K562 (cell line): Measurements from ENCODE around the gene TEAD3. TPM values are rescaled to one million over a fixed set of nuclear protein-coding genes. Genes with fewer than 3 reads are reported as not detected.

Experiments used
- ATAC-seq: fragments of 200-7000 bp; cut with Tn5 transposase; 3 replicates; pipeline ENCODE4 v1.9.1; 2020; ENCODE audit warnings: moderate library complexity
- BruUV-seq: library from RNA; stranded (reverse); fragments of 400-500 nt; replicated peaks from 2 replicates; lab custom pipeline; 2021; lab: Mats Ljungman, UMichigan
- CTCF ChIA-PET: fragments of 300-600 bp; formaldehyde crosslinking; extraction: SDS; loops from one replicate; lab custom pipeline; 2021; ENCODE audit warnings: low intra/inter-chr PET ratio; lab: Yijun Ruan, JAX
- POLR2A ChIA-PET: fragments of 300-600, 350-650 bp; sonication (Branson Sonifier 250); formaldehyde crosslinking; extraction: SDS; loops from one replicate; lab custom pipeline; 2021; ENCODE audit warnings: antibody characterized with exemption, inconsistent platforms; lab: Yijun Ruan, JAX
- DNase-seq, 4 experiments: peaks; one replicate each; pipeline versions ENCODE4 v3.0.0 to v3.0.0-alpha.2; 2011 to 2018; ENCODE audit warnings: low spot score in 3 of 4, mixed read lengths in 3 of 4; ENCODE audit errors: extremely low read depth in 1 of 4
- FAIRE-seq: peaks from 2 replicates; lab custom pipeline; 2011; peaks lifted over from hg19 to GRCh38; lab: Jason Lieb, UNC
- H2AFZ ChIP-seq: 2 replicates; pipeline ENCODE4 v1.6.0; 2011; ENCODE audit warnings: low read depth, low read length, control low read depth, inconsistent platforms
- H3K27ac ChIP-seq: fragments of 200-600 bp; 3 replicates; pipeline ENCODE4 v1.8.0; 2011; ENCODE audit warnings: low read depth, mild to moderate bottlenecking, control low read depth, inconsistent platforms, low read length, moderate library complexity, mixed read lengths; ENCODE audit errors: extremely low read depth
- H3K27me3 ChIP-seq, 2 experiments: fragments of 300-600 bp in 1 of 2; 2 replicates in 1 of 2; 3 replicates in 1 of 2; pipeline versions ENCODE4 v1.6.0 to v1.8.0; 2011; ENCODE audit warnings: inconsistent platforms in 2 of 2, low read length in 2 of 2, mild to moderate bottlenecking in 1 of 2, mixed read lengths in 1 of 2, moderate library complexity in 1 of 2; ENCODE audit not compliant: control insufficient read depth in 2 of 2, insufficient read depth in 2 of 2
- H3K36me3 ChIP-seq: fragments of 300-600 bp; 3 replicates; pipeline ENCODE4 v1.8.0; 2011; ENCODE audit warnings: mild to moderate bottlenecking, low read length, inconsistent platforms; ENCODE audit not compliant: control insufficient read depth, insufficient read depth
- H3K4me1 ChIP-seq, 2 experiments: fragments of 200-600 bp in 1 of 2; replicated peaks in 1 of 2; 2 replicates in 1 of 2; 3 replicates in 1 of 2; pipeline versions ENCODE4 v1.5.1 to v1.8.0; 2011; ENCODE audit warnings: inconsistent platforms in 2 of 2, low read length in 2 of 2, mild to moderate bottlenecking in 1 of 2, mixed read lengths in 1 of 2, moderate library complexity in 1 of 2; ENCODE audit not compliant: control insufficient read depth in 2 of 2, insufficient read depth in 2 of 2
- H3K4me2 ChIP-seq: 2 replicates; pipeline ENCODE4 v1.6.1; 2011; ENCODE audit warnings: low read length, control low read depth, inconsistent platforms, mixed read lengths; ENCODE audit not compliant: insufficient read depth
- H3K4me3 ChIP-seq: fragments of 200-600 bp; sonication (generic), shearing (Covaris generic); 2 replicates; pipeline ENCODE4 v1.5.1; 2016; ENCODE audit warnings: control low read depth, inconsistent platforms
- H3K79me2 ChIP-seq: fragments of 200-600 bp; 3 replicates; pipeline ENCODE4 v1.8.0; 2011; ENCODE audit warnings: low read length, inconsistent platforms; ENCODE audit not compliant: control insufficient read depth, insufficient read depth
- H3K9ac ChIP-seq, 2 experiments: 2 replicates each; pipeline versions ENCODE4 v1.6.0 to v1.6.1; 2011; ENCODE audit warnings: low read depth in 2 of 2, low read length in 2 of 2, control low read depth in 1 of 2, inconsistent platforms in 1 of 2, mild to moderate bottlenecking in 1 of 2, mixed read lengths in 1 of 2; ENCODE audit not compliant: insufficient read depth in 1 of 2
- H3K9me1 ChIP-seq: one replicate; pipeline ENCODE4 v1.6.0; 2011; ENCODE audit warnings: inconsistent platforms, mild to moderate bottlenecking, low read length, moderate library complexity; ENCODE audit not compliant: control insufficient read depth, insufficient read depth
- H3K9me3 ChIP-seq: replicated peaks from 2 replicates; pipeline ENCODE4 v1.5.1; 2011; ENCODE audit warnings: low read depth, low read length, inconsistent platforms; ENCODE audit not compliant: control insufficient read depth, insufficient read depth
- H4K20me1 ChIP-seq: replicated peaks from 2 replicates; pipeline ENCODE4 v1.6.1; 2011; ENCODE audit warnings: low read length, inconsistent platforms, mixed read lengths; ENCODE audit not compliant: control insufficient read depth, insufficient read depth
- EHMT2 ChIP-seq: fragments of 450-650 bp; IDR thresholded peaks from 2 replicates; pipeline ENCODE4 v1.6.1; 2018; ENCODE audit warnings: antibody characterized with exemption
- ERF ChIP-seq: fragments of 450-650 bp; formaldehyde crosslinking; IDR thresholded peaks from 2 replicates; pipeline ENCODE4 v1.4.0; 2020; ENCODE audit warnings: mild to moderate bottlenecking, mixed read lengths
- JUNB ChIP-seq: fragments of 450-650 bp; formaldehyde crosslinking; conservative IDR thresholded peaks from 2 replicates; pipeline ENCODE4 v1.4.0; 2020; ENCODE audit warnings: mild to moderate bottlenecking
- RBBP5 ChIP-seq: fragments of 200-600 bp; sonication (generic); IDR thresholded peaks from 2 replicates; pipeline ENCODE4 v1.6.1; 2012; ENCODE audit warnings: borderline replicate concordance, mild to moderate bottlenecking, low read length, control low read depth, inconsistent platforms; ENCODE audit not compliant: insufficient read depth, poor library complexity, severe bottlenecking
- SP2 ChIP-seq: IDR thresholded peaks from 2 replicates; pipeline ENCODE4 v1.6.1; 2011; ENCODE audit warnings: mild to moderate bottlenecking, low read depth, low read length, moderate library complexity; ENCODE audit not compliant: poor library complexity, severe bottlenecking; ENCODE audit errors: extremely low read depth
- TCF7 ChIP-seq: sonication (generic); IDR thresholded peaks from 2 replicates; pipeline ENCODE4 v1.6.1; 2016; ENCODE audit warnings: antibody characterized with exemption, borderline replicate concordance
- TFAP4 ChIP-seq: sonication (generic); formaldehyde crosslinking; IDR thresholded peaks from 2 replicates; pipeline ENCODE4 v1.8.0; 2022; ENCODE audit warnings: missing genetic modification reagents, mild to moderate bottlenecking, moderate library complexity, borderline replicate concordance
- ZNF445 ChIP-seq: fragments of 250-450 bp; sonication (Bioruptor Pico); IDR thresholded peaks from 2 replicates; pipeline ENCODE4 v1.4.0; 2020; ENCODE audit warnings: low read depth, mild to moderate bottlenecking, moderate library complexity
- WGBS: fragments of 100-300 bp; shearing (Covaris generic); methylation state at CpG from one replicate; pipeline ENCODE4 v1.1.6; 2016; ENCODE audit warnings: low coverage, mixed read lengths; ENCODE audit not compliant: insufficient coverage; ENCODE audit errors: missing lambda C conversion rate; 5-methylcytosine and 5-hydroxymethylcytosine counted together
- in situ Hi-C: fragments of 300-500 bp; cut with MboI; formaldehyde crosslinking; loops from 4 replicates; pipeline ENCODE4 v1.15.0; 2018; ENCODE audit warnings: inconsistent platforms, mixed read lengths
- intact Hi-C: fragments of 100-400 bp; cut with micrococcal nuclease; formaldehyde crosslinking; loops from 2 replicates; pipeline ENCODE4 v1.14.2; 2022
- polyA plus RNA-seq, 8 experiments: library from polyadenylated mRNA; depleted of rRNA in 4 of 8; stranded (reverse) in 5 of 8; unstranded in 3 of 8; fragments of >200 nt; fragmentation: Nextera tagmentation in 2 of 8; fragmentation: Illumina TruSeq in 1 of 8; extraction: Ambion mirVana in 2 of 8; extraction: Trizol in 1 of 8; gene quantifications; 2 replicates each; pipeline versions ENCODE4 v1.2.1 to v1.2.3, GENCODE V29; 2011 to 2014; ENCODE audit warnings: inconsistent platforms in 1 of 8, missing spikeins in 1 of 8
- total RNA-seq, 7 experiments: library from RNA; depleted of rRNA in 6 of 7; stranded (reverse); fragments of >200 nt in 6 of 7; fragmentation: Illumina TruSeq in 2 of 7; extraction: Trizol in 2 of 7; gene quantifications; 2 replicates each; pipeline versions ENCODE4 v1.2.1 to v1.2.3, GENCODE V29; 2011 to 2021; ENCODE audit warnings: low replicate concordance in 1 of 7
- TF ChIP-seq, protein P1 (sequence below): fragments of 450-650 bp; IDR thresholded peaks from 2 replicates; pipeline ENCODE4 v1.6.1; 2018; ENCODE audit not compliant: partially characterized antibody

The TEAD3 gene
- total and polyA plus RNA-seq, 9 of the 15 experiments (the other 6 are each of a cell fraction or from before 2014, with no cell fraction given): 0.63 to 13.2 (median 3.3) TPM

GRCh38 chr6:35490821-35491557, 5.9 kb downstream of the TEAD3 start (continued):
- TF ChIP-seq, protein P1, sequence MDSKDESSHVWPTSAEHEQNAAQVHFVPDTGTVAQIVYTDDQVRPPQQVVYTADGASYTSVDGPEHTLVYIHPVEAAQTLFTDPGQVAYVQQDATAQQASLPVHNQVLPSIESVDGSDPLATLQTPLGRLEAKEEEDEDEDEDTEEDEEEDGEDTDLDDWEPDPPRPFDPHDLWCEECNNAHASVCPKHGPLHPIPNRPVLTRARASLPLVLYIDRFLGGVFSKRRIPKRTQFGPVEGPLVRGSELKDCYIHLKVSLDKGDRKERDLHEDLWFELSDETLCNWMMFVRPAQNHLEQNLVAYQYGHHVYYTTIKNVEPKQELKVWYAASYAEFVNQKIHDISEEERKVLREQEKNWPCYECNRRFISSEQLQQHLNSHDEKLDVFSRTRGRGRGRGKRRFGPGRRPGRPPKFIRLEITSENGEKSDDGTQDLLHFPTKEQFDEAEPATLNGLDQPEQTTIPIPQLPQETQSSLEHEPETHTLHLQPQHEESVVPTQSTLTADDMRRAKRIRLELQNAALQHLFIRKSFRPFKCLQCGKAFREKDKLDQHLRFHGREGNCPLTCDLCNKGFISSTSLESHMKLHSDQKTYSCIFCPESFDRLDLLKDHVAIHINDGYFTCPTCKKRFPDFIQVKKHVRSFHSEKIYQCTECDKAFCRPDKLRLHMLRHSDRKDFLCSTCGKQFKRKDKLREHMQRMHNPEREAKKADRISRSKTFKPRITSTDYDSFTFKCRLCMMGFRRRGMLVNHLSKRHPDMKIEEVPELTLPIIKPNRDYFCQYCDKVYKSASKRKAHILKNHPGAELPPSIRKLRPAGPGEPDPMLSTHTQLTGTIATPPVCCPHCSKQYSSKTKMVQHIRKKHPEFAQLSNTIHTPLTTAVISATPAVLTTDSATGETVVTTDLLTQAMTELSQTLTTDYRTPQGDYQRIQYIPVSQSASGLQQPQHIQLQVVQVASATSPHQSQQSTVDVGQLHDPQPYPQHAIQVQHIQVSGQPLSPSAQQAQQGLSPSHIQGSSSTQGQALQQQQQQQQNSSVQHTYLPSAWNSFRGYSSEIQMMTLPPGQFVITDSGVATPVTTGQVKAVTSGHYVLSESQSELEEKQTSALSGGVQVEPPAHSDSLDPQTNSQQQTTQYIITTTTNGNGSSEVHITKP: peak; percentile 68
- TF ChIP-seq ERF (CRISPR knock-in tag): no peak

DNA sequence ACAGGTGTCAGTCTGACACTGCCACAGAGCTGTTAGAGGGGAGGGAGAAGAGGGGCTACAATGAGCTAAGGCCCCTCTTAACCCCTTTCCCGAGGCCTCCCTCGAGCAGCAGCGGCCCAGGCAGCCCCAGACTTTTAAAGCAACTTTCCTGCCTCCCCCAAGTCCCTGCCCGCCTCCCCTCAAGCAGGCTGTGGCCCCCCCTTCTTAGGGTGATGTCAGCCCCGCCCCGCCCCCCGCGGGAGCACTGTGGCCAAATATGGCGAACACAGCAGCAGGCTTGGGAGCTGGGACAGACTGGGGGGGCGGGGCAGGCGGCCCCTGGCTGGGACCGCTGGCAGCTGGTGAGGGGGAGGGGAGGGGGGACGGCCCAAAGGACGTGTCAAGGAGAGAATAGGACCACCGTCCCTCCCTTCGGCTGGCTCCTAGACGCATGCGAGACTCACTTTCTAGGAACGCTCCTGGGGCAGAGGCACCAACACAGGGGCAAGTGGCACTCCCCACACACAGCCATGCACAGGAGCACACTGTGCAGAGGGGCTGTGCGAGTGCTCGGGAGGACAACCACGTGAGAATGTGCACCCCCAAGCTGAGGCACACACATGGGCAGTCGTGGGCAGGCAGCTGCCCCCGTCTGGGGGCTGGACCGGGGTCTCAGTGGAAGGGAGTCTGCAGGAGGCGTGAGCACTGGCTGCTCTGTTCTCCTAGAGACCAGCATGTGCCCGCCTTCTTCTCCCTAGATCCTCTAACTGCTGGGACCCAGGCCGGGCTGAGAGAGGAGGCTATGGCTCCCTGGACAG, 6.7 kb downstream of the TEAD3 start:
- FAIRE-seq (no peak), DNase-seq (peak; percentile 83 to 90 (median 87)), ATAC-seq (peak; percentile 86)
- Histone ChIP-seq H3K9me1 (peaks cover 3% of the 10 kb centered on the region), H3K4me3 (no peak overlapping the region), H3K27ac (peak overlapping the region; percentile 67), H3K27me3 (no peaks in the 10 kb centered on the region), H3K79me2 (peaks cover 19% of the 10 kb centered on the region; the same call in 2 of the 3 replicates), H4K20me1 (peaks cover 26% of the 10 kb centered on the region; the same call in 1 of the 2 replicates), H3K36me3 (no peaks in the 10 kb centered on the region), H3K4me1 (peaks cover 53 to 71% of the 10 kb centered on the region in 2 experiments), H3K9me3 (no peaks in the 10 kb centered on the region), H3K4me2 (peak overlapping the region; percentile 62), H3K9ac (peak overlapping the region; percentile 36 to 84; a peak in 3 of 4 replicates), H2AFZ (peak overlapping the region; percentile 27; the same call in 1 of the 2 replicates)
- 29% methylated on average over 21 of the region's 28 CpGs for WGBS
- ChIA-PET CTCF (no interaction called here), POLR2A (interaction anchor here (0.5 to 5.6 kb wide), 6 partner anchors 11 to 275 kb away, joined by 3 to 52 read pairs (median 4); no protein-coding TSS in a partner anchor)
- in situ Hi-C loops: no loop called here
- intact Hi-C loops: no loop called here
- BruUV-seq: no TSS peak
- no peak for TF ChIP-seq ZNF445 (CRISPR knock-in tag)
- no peak for TF ChIP-seq JUNB (CRISPR knock-in tag)
- no peak for TF ChIP-seq RBBP5
- TF ChIP-seq TCF7: no peak
- TF ChIP-seq SP2: no peak
- TF ChIP-seq EHMT2: no peak
- TF ChIP-seq TFAP4 (CRISPR knock-in tag): peak; percentile 91
